DMS53 treated with DMSO at 0.1 percent for 48 hours (cell line): Measurements from ENCODE around the gene SLC35E4.
"Not testable (repeated sequence)": the region's sequence is repeated elsewhere in the genome, so short reads cannot be mapped to it uniquely, and the experiment has no call there.

ENCODE experiments used
- DNase-seq: peaks from one replicate; lab custom pipeline; 2025; ENCODE audit not compliant: unreplicated experiment; lab: John Stamatoyannopoulos, UW

SLC35E4 gene

DNA sequence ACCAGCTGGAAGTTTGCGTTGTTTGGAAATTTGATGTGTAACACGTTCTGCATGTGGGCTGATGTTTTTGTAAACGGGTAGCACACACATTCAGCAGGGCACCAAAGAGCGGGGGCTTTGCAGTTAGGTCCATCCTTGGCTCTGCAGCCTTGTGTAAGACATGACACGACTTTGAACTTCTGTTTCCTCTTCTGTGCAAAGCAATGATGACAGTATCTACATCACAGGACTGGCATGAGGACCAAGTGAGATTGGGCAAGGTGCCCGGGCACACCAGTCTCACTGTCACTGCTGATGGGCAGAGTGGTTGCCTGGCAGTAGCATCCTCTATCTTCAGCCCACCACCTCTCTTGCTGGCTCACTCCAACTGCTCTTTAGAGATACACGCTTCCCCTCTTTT is 25.3 kb upstream of the SLC35E4 start:
- no peak for DNase-seq

DNA sequence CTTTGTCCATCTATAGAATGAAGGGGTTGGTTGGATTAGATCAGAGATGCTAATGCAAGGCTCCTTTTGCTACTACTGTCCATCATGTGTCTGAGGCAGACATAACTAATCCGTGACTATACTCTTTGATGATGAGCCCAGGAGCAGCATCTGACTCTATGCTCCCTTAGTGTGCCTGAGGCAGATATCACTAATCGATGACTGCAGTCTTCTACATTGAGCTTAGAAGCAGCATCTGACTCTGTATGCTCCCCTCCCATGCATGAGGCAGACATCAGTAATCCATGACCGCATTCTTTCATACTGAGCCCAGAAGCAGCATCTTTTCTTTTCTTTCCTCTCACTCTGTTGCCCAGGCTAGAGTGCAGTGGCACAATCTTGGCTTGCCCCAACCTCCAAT is 24.4 kb upstream of the SLC35E4 start:
- no peak for DNase-seq

DNA sequence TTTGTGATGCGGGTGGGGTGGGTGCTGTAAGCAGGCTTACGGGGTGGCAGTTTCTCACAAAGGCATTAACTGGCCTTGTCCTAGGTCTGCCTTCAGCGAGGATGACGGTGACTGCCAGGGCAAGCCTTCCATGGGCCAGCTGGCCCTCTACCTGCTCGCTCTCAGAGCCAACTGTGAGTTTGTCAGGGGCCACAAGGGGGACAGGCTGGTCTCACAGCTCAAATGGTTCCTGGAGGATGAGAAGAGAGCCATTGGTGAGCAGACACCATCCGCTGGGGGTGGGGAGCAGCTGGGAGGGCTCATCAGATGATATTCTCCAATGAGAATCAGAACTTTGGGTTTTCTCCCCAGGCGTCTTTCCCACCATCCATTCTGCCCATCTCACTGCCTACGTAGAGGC is 22.8 kb upstream of the SLC35E4 start:
- DNase-seq, result no peak

DNA sequence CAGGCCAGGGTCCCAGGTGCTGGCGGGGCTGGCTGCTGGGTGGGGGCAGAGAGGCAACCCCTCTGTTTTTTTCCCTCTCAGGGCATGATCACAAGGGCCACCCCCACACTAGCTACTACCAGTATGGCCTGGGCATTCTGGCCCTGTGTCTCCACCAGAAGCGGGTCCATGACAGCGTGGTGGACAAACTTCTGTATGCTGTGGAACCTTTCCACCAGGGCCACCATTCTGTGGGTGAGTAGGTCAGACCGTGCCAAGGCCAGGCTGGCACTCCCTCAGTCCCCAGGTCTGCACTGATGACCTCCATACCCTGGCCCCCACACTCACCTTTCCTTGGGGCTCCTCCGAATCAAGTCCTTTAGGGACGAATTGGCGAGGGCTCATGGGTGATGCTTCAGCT is 21.3 kb upstream of the SLC35E4 start:
- DNase-seq, result no peak

DNA sequence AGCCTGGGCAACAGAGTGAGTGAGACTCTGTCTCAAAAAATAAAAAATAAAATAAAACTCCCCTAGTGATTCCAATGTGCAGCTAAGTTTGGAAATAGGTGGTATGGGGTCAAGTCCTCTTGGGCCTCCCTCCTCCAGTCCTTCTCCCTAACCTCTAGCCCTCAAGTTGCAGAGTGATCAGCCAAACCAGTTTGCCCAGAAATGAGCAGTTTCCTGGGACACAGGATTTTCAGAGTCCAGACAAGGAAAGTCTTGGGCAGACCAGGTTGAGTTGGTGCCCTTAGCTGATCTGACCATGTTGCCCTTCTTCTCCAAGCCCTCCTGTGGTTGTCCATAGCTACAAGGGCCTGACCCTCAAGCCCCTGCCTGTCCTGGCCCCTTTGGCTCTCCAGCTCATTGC is 20.7 kb upstream of the SLC35E4 start:
- no peak for DNase-seq

DNA sequence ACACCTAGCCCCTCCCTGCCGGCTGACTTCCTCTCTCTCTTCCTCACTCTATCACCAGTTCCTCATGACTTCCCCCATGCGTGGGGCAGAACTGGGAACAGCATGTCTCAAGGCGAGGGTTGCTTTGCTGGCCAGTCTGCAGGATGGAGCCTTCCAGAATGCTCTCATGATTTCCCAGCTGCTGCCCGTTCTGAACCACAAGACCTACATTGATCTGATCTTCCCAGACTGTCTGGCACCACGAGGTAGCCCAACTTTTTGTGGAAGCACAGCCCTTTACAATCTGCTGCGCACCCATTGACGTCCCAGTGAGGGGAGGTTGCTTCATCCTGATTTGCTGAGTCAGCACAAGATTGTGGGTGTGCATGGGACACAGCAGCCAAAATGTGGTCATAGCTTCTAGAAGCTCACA is 20.0 kb upstream of the SLC35E4 start:
- DNase-seq, result no peak

DNA sequence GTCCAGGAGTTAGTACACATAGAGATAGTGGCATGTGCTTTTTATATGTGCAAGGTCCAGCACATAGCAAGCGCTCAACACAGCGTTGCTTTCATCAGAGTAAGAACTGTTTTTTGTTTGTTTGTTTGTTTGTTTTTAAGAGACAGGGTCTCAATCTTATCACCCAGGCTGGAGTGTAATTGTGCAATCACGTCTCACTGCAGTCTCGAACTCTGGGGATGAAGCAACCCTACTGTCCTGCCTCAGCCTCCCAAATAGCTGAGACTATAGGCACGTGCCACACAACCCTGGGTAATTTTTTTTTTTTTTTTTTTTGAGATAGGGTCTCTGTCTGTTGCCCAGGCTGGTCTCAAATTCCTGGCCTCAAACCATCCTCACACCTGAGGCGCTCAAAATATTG is 17.8 kb upstream of the SLC35E4 start:
- no peak for DNase-seq

DNA sequence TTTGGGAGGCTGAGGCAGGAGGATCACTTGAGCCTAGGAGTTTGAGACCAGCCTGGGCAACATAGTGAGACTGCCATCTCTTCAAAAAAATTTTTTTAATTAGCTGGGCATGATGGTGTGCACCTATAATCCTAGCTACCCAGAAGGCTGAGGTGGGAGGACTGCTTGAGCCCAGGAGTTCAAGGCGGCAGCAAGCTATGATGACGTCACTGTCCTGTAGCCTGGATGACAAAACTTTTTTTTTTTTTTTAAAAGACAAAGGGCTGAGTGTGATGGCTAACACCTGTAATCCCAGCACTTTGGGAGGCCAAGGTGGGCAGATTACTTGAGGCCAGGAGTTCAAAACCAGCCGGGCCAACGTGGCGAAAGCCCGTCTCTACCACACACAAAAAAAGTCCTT is 15.7 kb upstream of the SLC35E4 start:
- not testable (repeated sequence) for DNase-seq

DNA sequence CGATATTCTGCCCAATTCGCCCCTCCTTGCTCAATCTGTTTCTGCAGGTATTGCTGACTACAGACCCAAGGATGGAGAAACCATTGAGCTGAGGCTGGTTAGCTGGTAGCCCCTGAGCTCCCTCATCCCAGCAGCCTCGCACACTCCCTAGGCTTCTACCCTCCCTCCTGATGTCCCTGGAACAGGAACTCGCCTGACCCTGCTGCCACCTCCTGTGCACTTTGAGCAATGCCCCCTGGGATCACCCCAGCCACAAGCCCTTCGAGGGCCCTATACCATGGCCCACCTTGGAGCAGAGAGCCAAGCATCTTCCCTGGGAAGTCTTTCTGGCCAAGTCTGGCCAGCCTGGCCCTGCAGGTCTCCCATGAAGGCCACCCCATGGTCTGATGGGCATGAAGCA is 9.2 kb upstream of the SLC35E4 start:
- DNase-seq, result no peak

DNA sequence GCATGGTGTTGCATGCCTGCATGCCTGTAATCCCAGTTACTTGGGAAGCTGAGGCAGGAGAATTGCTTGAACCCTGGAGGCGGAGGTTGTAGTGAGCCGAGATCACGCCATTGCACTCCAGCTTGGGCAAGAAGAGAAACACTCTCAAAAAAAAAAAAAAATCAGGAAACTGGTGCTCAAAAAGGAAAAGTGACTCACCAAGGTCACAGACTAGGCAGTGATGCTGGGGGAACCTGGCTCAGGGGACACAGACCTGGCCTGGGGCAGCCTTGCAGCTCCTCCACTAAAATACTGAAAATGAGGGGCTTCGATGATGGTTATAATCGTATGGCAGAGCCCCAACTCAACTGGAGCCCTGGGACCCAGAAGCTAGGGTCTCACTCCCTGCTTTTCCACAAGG is 8.1 kb upstream of the SLC35E4 start:
- DNase-seq, result no peak

DNA sequence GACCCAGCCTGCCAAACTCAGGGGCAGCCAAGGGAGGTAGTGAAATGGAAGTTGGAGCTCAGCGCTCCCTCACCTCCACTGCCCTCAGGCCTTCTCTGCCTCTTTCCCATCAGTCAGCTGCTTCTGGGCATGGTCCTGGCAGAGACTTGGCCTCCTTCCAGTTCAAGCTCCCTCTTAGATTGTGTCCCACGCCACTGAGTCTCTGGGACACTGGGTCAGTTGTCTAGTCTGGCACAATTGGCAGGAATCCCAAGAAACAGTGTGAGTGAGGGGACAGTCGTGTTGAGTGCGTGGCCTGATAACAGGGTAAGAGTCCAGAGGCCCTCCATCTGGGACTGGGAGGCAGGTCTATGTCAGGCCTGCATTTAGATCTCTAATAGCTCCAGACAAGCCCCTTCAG is 7.1 kb upstream of the SLC35E4 start:
- DNase-seq, result no peak

DNA sequence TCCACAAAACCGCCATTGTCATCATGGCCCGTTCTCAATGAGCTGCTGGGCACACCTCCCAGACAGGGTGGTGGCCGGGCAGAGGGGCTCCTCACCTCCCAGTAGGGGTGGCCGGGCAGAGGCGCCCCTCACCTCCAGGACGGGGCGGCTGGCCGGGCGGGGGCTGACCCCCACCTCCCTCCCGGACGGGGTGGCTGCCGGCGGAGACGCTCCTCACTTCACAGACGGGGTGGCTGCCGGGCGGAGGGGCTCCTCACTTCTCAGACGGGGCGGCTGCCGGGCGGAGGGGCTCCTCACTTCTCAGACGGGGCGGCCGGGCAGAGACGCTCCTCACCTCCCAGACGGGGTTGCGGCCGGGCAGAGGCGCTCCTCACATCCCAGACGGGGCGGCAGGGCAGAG is 4.1 kb upstream of the SLC35E4 start:
- not testable (repeated sequence) for DNase-seq

DNA sequence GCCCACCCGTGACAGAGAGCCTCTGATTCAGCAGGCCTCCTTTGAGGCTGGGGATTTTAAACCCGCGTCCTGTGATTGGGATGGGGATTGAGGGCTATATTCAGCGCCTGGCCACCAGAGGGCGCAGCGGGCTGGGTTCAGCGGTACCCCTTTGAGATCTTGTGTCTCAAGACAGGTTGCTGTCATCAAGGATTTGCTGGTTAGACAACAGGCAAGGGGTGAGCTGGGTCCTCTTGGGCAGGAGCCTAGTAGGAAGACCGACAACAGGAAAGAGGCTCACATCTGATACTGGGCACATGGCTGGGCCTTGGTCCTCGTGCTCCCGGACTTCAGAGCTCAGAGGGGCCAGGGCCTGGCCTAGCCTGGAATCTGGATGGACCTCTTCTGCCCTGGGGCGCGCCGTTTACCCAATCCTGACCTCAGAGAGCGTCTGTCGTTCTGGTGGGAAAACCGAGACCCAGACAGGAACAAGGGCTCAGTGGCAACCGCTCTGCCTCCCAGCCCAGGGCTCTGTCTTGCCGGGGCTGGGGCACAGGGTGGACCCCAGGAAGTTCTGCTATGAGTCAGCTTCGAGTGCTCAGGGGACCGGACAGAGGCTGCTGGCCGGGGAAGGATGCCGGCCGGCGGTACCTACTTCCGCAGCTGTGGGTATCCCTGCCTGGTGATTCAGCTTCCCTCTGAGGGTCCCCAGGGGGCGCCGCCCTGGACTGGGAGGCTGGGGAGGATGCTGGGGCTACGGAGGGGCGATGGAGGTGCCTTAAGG is 929 bp upstream of the SLC35E4 start:
- peak; percentile 49 for DNase-seq

DNA sequence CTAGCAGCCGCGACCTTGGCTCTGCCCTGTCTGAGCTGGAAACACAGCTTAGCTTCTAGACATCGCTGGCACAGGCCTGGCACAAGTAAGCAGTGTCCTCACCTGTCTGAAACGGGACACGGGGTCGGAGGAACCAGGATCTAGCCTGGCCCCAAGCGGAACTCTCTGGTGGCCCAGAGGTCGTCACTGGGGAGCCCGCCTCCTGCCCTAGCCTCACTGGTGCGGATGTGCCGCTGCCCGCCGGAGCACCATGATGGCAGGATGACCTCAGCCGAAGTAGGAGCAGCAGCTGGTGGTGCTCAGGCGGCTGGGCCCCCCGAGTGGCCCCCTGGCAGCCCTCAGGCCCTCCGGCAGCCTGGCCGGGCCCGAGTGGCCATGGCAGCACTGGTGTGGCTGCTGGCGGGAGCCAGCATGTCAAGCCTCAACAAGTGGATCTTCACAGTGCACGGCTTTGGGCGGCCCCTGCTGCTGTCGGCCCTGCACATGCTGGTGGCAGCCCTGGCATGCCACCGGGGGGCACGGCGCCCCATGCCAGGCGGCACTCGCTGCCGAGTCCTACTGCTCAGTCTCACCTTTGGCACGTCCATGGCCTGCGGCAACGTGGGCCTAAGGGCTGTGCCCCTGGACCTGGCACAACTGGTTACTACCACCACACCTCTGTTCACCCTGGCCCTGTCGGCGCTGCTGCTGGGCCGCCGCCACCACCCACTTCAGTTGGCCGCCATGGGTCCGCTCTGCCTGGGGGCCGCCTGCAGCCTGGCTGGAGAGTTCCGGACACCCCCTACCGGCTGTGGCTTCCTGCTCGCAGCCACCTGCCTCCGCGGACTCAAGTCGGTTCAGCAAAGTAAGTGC is 871 bp downstream of the SLC35E4 start:
- no peak for DNase-seq

DNA sequence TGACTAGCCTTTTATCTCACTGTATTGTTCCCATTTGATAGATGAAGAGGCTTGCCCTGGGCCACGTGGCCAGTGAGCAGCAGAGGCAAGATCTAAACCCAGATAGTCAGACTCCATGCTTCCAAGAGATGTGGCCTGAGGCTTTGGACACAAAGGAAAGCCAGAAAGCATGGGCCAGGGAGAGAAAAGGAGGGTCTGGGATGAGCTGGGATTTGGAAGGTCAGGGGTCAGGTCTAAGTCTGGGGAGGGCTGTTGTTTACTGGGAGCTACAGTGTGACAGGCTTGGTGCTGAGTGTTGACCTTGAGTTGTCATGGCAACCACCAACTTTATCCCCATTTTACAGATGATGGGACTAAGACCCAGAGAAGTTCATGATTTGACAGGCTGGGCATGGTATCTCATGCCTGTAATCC is 2.1 kb downstream of the SLC35E4 start:
- DNase-seq, result no peak

DNA sequence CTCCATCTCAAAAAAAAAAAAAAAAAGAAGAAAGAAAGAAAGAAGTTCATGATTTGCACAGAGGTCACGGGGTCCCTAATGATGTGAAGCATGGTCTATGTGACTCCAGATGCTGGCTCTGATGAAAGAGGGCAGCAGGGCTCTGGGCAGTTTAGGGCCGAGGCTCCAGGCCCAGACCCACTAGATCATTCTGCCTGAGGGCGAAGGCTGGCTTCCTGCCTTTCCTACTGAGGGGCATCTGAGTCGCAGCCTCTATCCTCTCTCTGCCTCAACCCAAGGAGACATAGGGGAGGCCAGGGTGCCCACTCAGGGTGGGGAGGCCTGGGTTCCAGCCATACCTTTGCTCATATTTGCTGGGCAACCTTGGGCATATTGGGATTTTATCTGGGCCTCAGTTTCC is 4.8 kb downstream of the SLC35E4 start:
- no peak for DNase-seq

DNA sequence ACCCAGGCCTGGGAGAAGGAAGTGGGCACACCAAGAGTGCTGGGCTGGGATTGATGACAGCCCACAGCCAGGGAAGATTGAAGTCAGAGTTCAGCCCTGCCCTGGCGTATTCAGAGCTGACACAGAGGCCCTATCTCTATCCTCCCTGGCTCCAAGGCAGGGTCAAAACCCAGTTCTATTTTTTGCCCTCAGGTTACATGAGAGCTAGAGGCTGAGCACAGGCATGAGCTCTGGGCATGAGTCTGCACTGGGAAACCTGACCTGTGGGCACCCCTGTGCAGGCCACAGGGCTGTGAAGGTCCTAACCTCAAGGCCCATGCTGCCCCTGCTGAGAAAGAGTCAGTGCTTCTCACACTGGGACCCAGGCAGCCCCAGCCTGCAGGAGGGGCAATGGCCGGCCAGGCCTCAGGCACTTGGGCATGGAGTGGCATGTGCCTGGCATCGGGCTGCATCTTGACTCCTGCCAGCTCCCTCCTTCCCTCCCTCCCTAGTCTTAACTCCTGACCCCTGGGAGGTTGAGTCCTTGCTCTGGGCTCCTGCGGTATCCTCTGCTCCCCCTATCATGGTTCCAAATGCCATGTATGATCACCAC is 5.4 kb downstream of the SLC35E4 start:
- DNase-seq, result no peak

DNA sequence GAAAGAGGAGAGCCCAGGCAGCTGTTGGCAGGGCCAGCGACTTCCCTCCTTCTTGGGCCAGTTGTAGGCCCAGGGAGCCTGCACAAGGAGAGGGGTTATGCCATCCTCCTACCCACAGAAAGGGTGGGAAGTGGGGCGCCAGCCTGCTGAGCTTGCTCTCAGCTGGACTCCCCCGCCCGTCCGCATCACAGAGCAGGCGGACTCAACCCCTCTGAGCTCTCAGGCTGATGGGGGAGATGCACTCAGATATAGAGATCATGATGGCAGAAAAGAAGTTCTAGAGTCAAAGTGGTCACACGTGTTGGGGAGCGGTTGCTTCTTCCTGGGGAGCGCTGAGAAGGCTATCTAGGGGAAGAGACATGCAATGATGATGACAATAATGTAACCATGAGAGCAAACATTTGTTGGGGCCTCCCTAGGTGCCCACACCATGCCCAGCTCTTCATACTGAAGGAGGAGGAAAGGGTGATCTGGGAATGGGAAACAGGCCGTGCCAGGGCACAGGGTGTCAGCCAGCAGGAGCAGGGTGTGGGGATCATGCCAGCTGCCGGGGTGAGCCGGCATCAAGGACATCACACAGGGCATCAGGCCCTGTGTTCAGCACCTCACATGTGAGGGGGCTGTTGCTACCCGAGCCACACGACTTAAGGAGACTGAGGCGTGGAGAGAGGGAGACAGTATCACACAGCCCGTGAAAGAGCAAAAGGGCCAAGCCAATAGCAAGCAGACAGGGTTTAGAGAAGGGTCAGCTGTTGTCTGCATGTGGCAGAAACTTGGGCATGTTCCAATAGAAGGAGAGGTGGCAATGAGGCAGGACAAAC is 7.7 kb downstream of the SLC35E4 start:
- no peak for DNase-seq

DNA sequence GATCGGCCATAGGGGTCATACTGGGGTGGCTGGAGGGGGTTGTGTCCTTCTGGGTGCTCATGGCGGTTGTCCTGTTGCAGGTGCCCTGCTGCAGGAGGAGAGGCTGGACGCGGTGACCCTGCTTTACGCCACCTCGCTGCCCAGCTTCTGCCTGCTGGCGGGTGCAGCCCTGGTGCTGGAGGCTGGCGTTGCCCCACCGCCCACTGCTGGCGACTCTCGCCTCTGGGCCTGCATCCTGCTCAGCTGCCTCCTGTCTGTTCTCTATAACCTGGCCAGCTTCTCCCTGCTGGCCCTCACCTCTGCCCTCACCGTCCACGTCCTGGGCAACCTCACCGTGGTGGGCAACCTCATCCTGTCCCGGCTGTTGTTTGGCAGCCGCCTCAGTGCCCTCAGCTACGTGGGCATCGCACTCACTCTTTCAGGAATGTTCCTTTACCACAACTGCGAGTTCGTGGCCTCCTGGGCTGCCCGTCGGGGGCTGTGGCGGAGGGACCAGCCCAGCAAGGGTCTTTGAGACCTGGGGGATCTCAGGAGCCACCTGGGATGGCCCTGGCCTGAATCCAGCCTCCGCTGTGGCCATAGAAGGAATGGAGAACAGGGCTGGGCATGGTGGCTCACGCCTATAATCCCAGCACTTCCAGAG is 11.1 kb downstream of the SLC35E4 start:
- DNase-seq, result no peak

DNA sequence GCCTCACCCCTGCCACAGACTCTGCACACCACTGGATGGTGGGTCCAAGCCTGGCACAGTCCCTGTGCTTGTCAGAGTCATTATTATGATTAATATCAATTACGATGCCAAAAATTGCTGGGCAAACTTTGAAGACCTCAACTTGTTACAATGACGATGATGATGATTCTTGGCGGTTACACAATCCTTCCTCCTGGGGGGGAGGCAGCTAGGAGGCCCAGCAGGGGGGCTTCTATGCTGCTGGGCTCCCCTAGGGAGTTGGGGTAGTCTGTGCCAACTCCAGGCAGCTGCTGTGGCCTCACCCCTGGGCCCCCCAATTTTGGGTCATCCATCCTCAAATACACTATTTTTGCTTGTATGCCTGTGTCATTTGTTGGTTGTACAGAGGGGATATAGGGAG is 12.0 kb downstream of the SLC35E4 start:
- no peak for DNase-seq

DNA sequence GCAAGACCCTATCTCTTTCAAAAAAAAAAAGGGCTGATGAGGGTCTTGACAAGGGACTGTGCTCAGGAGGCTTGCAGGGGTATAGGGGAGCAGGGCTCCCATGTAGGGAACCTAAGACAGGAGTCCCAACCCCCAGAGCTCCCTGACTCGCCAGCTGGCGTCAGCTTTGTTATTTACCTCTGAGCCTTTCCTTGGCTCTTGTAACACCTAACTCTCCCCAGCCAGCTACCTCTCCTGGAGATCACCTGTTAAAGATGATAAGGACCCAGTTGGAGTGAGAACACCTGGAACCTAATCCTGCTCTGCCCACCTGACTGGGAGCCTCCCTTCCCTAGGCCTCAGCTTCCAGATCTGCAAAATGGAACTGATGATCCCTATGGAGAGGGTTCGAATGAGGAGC is 13.2 kb downstream of the SLC35E4 start:
- no peak for DNase-seq
